ENCODE data around the gene PIP5K1C.
"Not testable (repeated sequence)": the region's sequence is repeated elsewhere in the genome, so short reads cannot be mapped to it uniquely, and the experiment has no call there.

Gene PIP5K1C

GRCh38 chr19:3653865-3654513 lies 46.3 kb downstream of the PIP5K1C start:
- DNase-seq (ENCODE audit: low read depth), result no peak
- TF ChIP-seq, protein P1, sequence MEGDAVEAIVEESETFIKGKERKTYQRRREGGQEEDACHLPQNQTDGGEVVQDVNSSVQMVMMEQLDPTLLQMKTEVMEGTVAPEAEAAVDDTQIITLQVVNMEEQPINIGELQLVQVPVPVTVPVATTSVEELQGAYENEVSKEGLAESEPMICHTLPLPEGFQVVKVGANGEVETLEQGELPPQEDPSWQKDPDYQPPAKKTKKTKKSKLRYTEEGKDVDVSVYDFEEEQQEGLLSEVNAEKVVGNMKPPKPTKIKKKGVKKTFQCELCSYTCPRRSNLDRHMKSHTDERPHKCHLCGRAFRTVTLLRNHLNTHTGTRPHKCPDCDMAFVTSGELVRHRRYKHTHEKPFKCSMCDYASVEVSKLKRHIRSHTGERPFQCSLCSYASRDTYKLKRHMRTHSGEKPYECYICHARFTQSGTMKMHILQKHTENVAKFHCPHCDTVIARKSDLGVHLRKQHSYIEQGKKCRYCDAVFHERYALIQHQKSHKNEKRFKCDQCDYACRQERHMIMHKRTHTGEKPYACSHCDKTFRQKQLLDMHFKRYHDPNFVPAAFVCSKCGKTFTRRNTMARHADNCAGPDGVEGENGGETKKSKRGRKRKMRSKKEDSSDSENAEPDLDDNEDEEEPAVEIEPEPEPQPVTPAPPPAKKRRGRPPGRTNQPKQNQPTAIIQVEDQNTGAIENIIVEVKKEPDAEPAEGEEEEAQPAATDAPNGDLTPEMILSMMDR (IDR thresholded peaks at IDR 0.05; ENCODE audit: control insufficient read depth, extremely low read depth, insufficient read depth), result 0 out of 2 replicates have a peak, but pooled peaks have one; percentile 11
- H3K4me3 ChIP-seq (ENCODE audit: low read depth, low read length), result no peak overlapping the region

- TF ChIP-seq, protein P1 (IDR thresholded peaks at IDR 0.05; ENCODE audit: control insufficient read depth, extremely low read depth, insufficient read depth), result no peak
- H3K4me3 ChIP-seq (ENCODE audit: low read depth, low read length), result no peak overlapping the region
- DNase-seq (ENCODE audit: low read depth), result no peak
These were observed 47.0 kb downstream of the PIP5K1C start for GRCh38 chr19:3653081-3653795.

GRCh38 chr19:3652422-3652821 lies 47.8 kb downstream of the PIP5K1C start:
- DNase-seq (ENCODE audit: low read depth), result no peak
- no peak overlapping the region for H3K4me3 ChIP-seq (ENCODE audit: low read depth, low read length)
- TF ChIP-seq, protein P1 (IDR thresholded peaks at IDR 0.05; ENCODE audit: control insufficient read depth, extremely low read depth, insufficient read depth), result no peak

DNA sequence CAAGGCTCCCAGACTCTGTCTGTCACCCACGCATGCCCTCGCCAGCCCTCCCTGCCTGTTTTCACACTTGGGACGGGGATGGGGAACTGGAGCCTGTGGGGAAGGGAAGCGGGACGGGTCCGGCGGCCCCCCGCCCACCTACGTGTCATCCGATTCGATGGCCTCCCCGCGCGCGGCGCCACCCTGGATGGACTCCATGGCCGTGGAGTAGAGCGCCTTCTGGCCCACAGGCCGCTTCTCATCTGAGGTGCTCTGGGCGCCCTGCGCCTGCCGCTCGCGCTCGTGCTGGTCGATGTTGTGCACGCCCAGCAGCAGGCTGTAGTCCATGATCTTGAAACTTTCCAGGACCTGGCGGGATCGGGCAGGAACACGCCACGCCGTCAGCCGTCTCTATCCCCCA lies 48.6 kb downstream of the PIP5K1C start:
- TF ChIP-seq, protein P1 (IDR thresholded peaks at IDR 0.05; ENCODE audit: control insufficient read depth, extremely low read depth, insufficient read depth), result no peak
- no peak for DNase-seq (ENCODE audit: low read depth)
- no peak overlapping the region for H3K4me3 ChIP-seq (ENCODE audit: low read depth, low read length)

DNA sequence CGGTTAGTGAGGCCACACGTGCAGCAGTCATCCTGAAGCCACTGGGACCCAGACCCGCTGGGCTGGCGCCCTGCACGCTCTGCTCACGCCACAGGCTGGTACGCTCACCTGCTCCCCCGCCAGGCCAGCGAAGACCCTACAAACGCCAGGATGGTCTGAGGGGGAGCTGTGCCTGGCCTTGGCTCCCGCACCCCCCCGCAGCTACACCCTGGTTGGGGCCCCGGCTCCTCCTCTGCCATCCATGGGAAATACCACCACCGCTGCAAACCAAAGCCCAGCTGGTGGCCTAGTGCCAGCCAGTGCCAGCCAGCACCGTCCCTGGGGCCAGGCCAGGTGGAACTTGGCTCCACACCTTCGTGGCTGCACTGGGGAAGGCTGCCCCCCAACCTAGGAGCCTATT lies 50.4 kb downstream of the PIP5K1C start:
- H3K4me3 ChIP-seq (ENCODE audit: low read depth, low read length), result no peak overlapping the region
- no peak for DNase-seq (ENCODE audit: low read depth)
- TF ChIP-seq, protein P1 (IDR thresholded peaks at IDR 0.05; ENCODE audit: control insufficient read depth, extremely low read depth, insufficient read depth), result no peak

DNA sequence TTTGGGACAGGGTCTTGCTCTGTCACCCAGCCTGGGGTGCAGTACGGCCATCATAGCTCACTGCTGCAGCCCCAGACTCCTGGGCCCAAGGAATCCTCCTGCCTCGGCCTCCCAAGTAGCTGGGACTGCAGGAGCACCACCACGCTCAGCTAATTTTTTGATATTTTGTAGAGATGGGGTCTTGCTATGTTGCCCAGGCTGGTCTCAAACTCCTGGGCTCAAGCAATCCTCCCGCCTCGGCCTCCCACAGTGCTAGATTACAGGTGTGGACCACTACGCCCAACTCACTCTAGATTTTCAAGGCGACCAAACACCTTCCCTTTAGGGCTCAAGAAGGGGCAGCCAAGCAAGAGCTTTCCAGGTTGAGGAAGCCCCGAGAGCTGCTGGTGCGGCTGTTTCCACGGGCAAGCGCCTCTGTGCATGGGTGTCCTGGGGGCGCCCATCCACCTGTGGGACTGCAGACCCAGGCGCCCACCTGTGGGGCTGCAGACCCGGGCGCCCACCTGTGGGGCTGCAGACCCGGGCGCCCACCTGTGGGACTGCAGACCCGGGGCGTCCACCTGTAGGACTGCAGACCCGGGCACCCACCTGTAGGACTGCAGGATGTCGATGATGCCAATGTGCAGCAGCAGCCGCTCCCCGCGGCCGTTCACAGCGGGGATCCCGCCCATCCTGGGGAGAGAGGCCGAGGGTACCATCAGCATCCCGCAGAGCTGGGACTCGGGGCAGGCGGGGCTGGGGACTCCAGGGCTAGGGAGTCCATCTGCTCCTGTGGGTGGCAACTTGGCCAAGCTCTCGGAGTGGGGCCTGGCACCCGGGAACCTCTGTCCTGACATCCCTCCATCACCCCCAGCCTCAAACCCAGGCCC lies 52.0 kb downstream of the PIP5K1C start:
- no peak overlapping the region for H3K4me3 ChIP-seq (ENCODE audit: low read depth, low read length)
- TF ChIP-seq, protein P1 (IDR thresholded peaks at IDR 0.05; ENCODE audit: control insufficient read depth, extremely low read depth, insufficient read depth), result no peak
- DNase-seq (ENCODE audit: low read depth), result no peak

- H3K4me3 ChIP-seq (ENCODE audit: low read depth, low read length); DNase-seq (ENCODE audit: low read depth): not testable (repeated sequence)
These were observed 53.2 kb downstream of the PIP5K1C start for GRCh38 chr19:3647102-3647501.

Measured in LNCaP clone FGC (cell line).